GM21390 (cell line): ENCODE data around the gene LDAH.

Source experiments
- ATAC-seq: cut with Tn5 transposase; IDR thresholded peaks from one replicate; pipeline ENCODE4 v1.9.1; 2021; ENCODE audit not compliant: unreplicated experiment

Gene LDAH

DNA sequence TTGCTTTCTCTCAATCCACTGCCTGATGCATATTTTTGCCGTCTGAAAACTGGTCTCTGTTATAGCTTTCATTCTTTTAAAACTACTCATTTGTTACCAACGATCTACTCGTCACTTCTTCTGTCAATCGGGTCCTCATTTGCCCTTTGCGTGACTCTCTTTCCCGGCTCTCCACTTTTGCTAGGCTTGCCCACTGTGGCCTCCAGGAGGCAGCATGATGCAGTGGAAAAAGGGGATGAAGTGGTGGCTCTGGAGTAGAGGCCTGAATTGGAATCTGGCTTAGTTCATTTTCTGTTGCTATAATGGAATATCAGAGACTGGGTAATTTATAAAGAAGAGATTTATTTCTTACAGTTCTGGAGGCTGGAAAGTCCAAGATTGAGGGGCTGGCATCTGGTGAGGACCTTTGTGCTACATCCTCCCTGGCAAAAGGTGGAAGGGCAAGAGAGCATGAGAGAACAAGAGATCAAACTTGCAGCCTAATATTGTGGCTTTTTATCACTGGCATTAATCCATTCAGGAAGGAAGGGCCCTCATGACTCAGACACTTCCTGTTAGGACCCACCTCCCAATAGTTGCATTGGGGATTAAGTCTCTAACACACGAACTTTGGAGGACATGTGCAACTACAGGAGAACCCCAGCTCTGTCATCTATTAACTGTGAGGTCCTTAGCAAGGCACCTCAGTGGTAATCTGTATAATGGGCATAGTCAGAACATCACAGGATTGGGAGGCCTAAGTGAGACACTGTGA, 140.6 kb downstream of the LDAH start:
- ATAC-seq, result no peak

DNA sequence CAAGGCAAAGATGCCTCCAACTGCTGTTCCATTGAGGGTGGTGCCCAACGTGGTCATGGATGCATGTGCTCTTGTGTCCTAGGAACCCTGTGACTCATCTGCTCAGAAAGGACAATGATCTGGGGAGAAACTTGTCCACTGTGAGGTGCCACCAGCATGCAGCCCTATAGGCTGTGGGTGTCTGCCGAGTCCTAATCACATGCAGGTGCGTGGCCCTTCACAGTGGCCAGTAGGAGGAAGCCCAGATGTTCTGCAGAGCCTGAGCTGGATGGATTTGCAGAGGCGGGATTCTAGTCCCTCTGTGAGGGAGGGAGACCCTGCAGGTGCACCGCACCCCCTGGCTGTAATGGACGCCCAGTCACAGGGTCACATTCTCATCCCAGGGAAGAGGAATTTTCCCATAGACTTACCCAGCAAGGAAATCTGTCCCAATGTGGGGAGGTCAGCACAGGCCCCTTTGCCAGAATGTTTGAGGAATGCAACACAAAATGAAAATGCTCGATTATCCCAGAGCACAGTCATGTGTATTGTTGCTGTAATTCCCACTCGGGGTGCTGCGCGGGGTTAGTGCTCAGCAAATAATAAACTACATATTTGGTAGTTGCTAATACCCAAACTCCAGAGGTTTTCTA, 142.0 kb downstream of the LDAH start:
- ATAC-seq, result no peak

DNA sequence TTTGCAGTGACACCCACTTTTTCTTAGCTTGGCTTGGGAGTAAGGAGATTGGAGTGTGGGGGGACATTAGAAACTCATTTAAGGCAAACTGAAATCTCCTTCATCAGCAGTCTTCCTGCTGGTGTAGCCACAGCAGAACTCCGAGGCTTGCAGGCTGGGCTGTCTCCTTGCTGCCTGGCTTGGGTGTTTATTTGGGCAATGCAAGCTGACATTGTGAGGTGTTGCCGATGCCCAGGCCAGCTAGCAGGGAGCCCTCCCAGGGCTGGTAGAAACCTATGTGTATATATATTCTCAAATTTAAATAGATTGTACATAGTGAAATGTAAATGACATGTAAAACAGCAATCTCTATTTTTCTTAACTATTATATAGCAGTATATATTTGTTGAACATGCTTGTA, 144.1 kb downstream of the LDAH start:
- no peak for ATAC-seq

DNA sequence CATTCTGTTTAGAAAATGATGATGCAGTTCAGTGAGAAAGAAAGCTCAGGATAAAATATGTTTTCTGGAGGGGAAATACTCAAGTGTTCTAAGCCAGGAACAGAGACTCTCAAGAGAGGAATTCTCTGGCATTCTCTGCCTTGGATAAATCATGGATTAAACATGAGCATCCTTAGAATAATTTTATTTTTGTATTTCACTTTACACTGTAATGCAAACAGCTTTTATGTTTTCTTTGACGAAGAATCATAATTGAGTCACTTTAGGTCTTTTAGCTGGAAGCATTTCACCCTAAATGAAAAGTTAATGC, 144.9 kb downstream of the LDAH start:
- ATAC-seq, result no peak

DNA sequence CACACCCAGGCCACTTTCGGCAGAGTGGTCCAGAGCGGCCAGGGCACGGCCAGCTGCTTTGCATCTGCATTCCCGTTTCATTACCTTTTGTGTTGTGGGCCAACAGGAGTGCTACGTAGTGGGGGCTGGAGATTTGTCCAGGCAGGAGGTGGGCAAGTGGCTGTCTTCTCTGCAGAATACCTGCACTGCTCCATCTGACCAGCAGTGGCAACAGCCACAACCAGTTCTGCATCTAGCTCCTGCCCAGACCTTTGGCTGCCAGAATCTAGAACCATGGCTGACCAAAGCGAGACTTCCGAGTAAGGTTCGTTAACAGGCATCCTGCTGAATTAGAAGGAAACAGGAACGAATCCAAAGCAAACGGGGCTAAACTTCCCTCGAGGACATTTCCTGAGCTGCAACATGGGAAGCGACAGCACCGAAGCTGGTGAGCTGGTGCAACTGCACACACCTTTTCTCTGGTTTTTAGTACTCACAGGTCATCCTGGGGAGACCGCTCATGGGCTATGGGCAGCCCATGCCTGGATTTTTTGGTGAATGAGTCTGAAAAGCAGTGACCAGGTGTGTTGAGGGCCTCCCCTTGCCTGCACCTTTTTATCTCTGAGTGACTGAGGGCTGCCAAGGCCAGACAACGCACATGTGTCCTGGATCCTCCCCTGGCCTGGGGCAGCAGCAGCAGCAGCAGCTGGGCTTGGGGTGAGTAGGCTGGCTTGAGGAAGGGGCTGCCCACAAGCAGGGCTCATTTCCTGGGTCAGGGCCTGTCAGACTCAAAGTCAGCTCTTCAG, 145.4 kb downstream of the LDAH start:
- ATAC-seq, result peak; percentile 33

DNA sequence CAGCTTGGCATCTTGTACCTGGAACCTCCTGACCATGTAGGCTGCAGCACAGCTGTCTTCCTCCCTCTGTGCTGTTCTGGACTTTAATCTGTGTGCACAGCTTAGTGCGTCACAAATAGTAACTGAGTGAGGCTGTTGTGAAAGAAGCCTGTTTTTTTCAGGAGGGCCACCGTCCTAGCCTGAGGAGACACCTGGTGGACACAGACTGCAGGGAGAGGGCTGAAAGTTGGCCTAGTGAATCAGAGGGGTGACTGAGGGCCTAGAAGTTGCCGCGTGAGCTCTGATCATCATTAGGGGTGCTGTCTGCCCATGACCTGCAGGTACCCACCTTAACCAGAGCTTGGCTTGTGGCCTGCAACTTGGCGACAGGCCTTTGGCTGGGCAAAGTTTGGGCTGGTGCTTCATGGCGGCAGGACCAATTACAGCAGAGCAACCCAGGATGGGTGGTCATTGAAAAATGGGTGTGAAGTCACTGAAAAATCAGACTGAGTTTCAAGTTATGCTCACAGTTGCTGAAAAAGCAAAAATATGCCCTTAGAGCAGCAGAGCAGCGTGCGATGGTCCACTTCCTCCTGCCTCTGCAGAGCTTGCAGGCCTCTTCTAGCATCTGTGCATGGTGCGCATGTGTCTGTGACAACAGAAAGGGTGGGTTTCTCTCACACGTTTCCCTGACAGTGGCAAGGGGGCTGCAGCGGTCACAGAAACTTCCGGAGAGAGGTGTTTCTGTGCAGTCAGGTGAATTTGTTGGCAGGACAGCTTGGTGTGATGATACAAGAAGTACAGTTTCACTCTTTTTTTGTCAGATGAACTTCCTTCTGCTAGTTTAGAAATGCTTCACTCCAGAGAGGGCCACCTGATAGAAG, 146.3 kb downstream of the LDAH start:
- peak; percentile 83 for ATAC-seq

DNA sequence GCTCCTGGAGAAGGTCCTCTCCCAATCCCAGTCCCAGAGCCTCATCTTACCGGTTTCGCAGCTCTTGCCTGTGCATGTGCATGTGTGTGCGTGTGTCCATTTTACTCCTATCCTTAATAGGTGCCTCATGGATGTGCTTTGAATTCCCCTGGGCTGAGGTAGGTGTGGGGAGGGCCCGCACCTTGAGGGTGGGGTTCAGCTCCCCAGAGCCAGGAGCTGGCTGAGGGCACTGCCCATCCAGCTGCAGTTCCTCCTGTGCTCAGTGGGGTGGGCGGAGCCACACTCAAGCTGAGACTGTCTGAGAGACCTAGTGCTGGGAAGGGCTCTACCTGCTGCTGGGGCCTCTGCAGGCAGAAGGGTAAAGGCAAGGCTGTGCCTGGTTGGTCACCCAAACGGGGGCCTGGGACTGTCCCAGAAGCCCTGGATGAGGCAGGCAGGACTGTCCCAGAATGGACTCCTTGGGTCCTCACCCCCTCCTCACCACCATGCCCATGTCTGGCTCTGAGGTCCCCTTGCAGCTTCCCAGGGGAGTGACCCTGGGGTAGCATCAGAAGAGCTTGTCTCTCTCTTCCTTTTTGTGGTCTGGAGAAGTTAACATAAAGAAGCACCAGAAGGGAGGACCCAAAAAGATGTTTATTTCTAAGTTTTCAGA, 147.1 kb downstream of the LDAH start:
- ATAC-seq, result peak; percentile 44

DNA sequence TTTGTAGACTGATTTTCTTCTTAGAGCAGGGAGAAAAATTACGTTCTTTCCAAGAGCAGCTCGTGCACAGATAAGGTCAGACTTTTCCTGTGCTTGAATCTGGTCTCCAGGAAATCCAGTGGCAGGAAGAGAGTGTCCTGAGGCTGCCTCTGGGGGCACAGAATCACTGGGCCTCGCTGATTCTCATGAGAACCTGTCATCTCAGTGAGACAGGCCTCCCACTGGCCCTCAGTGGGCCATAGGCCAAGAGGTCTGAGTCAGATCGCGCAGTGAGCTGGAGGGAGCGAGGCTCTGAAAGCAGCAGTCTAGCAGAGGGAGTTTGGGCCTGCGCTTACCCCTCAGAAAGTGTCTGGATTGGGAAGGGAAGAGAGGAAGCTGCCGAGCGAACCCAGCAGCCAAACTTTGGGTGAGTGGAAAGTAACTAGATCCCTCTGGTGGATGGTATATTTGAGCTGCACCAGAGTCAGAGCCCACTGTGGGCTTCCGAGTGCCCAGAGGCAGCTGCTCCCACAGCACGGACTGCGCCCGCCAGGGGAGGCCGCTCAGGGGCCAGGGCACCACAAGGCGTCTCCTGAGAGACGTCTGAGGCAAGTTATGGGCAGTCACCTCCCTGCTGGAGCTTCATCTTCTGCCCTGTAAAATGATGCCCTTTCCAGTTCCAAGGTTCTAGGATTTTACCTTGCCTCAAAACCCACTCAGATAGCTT, 147.8 kb downstream of the LDAH start:
- ATAC-seq, result no peak

DNA sequence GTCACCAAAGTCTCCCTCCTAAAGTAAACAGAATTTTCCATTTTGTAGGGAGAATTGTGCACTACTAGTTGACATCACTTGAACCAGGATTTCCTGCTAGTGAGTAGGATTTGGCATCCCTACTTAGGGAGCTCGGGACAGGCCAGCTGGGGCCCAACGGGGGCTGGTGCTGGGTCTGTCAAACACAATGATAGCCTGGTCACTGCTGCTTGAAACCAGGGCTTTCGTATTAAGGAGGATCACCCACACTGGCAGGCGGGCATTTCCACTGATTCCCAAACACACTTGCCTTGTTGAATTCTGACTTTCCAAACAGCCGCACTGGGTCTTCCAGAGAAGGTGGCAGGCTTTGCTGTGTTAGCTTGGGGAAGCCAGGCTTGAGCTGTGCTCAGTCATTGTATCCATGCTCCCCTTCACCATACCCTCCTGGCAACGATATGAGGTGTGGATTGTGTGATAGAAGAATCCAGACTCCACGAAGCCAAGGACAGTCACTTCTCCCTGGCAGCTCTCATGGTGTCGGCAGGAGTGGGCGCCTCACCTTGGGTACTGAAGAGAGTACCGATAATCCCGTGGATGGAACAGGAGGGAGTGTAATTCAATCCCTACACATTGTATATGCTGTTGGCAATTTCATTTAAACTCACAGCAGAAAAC, 148.5 kb downstream of the LDAH start:
- ATAC-seq, result no peak

DNA sequence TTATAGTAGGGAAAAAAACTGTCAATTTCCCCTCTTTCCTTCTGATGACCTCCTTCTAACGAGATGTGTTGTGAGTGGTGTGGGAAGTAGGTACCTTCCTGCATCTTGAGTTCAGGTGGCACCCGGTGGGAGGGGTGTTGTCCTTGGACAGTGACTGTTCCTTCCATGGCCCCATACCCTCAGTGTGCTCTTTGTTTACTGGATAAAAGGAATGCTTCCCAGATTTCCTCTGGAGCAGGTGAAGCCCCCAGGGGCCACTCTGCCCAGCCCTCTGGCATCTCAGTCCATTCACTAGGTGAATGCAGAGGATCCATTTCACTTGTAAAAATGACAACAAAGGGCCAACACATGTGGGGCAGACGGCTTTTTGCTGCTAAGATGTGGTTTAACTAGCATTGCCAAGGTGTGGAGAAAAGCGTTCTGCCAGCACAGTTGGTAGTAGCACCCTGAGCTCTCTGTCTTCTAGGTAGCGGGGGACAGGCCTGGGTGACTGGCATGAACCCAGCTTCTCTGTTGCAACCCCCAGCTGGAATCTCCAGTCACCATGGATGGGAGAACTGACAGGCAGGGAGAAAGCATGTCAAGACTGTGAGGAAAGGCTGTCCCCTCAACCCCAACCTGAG, 149.1 kb downstream of the LDAH start:
- ATAC-seq, result no peak

DNA sequence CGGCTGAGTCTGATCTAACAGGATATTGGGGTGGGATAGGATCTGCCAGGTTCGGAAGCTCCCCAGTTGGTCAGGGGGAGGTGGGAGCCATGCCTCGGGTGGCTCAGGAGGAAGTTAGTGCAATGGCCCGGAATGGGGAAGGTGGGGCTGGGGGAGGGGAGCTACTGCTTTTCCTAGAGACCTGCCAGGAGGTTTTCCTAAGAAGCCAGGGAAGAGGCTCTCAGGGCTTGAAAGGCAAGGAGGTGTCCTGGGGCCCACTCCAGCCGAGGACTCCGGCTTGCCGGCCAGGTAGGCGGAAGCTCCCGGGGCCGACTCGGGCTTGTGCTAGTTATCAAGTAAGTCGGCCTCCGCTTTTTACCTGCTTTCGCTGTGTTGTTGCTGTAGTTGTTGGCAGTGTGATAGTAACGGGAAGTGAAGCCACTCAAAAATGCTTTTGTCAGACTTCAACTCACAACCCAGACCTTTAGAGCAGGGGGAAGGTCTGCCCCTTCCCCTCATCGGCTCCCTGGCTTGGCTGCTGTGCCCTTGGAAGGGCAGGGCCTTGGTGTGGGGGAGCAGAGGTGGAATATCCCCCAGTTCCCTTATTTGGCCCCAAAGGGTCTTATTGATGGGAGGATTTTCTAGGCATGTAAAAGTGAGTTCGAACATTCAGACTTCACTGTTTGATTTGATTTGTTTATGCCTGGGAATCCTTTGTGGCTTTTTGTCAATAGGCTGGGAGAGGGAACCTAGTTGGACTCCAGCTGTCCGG, 150.5 kb downstream of the LDAH start:
- ATAC-seq, result no peak

DNA sequence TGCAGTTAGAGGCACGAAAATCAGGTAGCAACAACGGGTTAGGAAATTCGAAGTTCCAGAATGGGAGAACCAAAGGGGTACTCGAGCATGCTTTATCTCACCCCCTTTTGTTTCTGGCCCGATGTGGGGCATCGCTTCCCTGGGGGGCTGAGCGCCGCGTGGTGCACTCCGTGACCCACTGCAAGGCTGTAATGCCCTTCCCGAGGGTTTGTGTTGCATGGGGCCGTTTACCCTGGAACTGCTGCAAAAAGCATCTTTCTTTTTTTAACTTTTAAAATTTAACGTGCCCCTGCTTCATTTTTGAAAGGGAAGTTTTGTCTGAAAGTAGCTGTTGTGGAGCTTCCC, 151.2 kb downstream of the LDAH start:
- ATAC-seq, result no peak

DNA sequence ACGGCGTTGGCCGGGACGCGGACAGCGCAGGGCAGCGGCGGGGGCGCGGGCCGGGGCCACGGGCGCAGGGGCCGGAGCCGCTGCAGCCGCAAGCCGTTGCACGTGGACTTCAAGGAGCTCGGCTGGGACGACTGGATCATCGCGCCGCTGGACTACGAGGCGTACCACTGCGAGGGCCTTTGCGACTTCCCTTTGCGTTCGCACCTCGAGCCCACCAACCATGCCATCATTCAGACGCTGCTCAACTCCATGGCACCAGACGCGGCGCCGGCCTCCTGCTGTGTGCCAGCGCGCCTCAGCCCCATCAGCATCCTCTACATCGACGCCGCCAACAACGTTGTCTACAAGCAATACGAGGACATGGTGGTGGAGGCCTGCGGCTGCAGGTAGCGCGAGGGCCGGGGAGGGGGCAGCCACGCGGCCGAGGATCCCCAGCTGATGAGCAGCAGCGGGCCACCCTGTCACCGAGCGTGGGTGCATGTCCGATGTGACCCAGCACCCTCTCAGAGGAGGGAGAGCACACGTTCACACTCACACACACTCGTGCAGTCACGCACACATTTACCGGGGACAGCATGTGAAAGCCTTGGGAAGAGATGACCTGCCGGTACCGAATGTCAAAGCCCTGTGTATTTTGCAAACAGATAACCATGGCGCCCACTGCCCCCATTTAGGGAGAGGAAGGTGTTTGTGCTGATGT, 151.7 kb downstream of the LDAH start:
- ATAC-seq, result no peak

DNA sequence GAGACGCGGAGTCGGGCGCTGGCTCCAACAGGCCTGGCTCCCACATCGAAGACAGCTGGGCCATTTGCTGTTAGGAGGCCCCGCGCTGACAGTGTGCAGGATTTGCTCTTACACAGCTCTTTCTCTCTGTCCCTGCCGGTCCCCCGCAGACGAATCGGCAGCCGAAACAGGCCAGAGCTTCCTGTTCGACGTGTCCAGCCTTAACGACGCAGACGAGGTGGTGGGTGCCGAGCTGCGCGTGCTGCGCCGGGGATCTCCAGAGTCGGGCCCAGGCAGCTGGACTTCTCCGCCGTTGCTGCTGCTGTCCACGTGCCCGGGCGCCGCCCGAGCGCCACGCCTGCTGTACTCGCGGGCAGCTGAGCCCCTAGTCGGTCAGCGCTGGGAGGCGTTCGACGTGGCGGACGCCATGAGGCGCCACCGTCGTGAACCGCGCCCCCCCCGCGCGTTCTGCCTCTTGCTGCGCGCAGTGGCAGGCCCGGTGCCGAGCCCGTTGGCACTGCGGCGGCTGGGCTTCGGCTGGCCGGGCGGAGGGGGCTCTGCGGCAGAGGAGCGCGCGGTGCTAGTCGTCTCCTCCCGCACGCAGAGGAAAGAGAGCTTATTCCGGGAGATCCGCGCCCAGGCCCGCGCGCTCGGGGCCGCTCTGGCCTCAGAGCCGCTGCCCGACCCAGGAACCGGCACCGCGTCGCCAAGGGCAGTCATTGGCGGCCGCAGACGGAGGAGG, 152.4 kb downstream of the LDAH start:
- no peak for ATAC-seq

DNA sequence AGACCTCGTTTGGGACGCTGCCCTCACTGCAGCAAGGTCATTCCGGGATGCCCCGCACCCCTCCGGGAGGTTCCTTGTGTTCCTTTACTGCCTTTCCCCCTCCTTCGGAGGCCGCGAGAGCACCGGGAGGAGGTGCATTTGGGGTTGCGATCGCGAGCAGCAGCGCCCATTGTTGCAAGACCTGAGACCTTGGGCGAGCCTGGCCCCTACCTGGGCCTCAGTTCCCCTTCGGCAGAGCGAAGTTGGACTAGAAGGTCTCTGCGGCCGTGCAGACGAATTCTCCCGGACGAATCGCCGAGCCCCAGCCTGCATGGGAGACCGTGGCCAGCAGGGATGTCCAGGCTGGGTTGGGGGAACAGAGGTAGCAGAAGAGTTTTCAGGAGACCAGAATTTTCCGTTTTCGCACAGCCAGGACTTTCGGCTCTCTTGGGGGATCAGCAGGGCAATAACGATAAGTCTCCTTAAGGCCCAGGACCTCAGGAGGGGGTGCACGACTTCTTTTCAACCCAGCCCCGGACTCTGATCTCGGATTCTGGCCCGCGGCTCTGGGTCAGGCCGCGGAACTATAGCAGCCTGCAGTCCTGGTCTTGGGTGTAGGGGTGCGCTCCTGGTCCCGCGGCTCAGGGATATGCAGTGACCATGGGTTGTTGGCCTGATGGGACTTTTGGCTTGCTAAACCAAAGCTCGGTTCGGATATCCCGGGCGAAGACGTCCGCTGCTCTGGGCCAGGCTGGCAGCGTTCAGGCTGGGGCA, 153.2 kb downstream of the LDAH start:
- no peak for ATAC-seq

DNA sequence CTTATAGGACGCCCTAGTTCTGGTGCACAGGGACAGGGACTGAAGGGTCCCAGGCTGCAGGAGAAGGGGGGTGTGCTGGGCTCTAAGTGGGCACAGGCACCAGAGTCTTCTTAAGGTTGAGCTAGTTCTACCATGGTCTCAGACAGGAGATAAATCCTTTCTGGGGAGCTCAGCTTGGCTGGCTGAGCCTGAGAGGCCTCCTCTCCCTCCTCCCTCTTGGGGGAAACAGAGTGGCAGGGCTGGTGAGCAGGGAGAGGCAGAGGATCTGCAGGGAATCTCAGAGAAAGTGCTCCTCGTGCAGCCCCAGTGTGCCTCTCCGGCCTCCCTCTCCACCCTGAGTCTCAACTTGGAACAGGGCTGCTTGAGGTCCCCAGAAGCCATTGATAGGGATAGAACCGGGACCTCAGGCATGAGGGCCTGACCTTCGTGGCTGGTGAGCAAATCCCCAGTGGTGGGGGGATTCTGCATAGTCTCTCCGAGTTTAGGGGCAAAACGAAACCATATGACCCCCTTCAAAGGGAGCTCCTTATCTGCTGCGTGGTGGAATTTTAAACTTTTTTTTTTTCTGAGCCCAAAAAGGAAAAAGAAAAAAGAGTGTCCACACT, 153.9 kb downstream of the LDAH start:
- ATAC-seq, result no peak
